DOHH2 (cell line): ENCODE results near the gene RAD51B.

Source experiments
- H3F3A ChIP-seq: fragments of 200-600 bp; sonication (generic), shearing (Covaris generic); 2 replicates; pipeline ENCODE4 v1.6.0; 2016; ENCODE audit warnings: antibody characterized with exemption, mild to moderate bottlenecking; ENCODE audit not compliant: control insufficient read depth, insufficient read depth
- H3K27ac ChIP-seq: fragments of 200-600 bp; sonication (generic); 2 replicates; pipeline ENCODE4 v1.5.1; 2014; ENCODE audit warnings: low read depth, mild to moderate bottlenecking, low read length, moderate library complexity
- H3K27me3 ChIP-seq: fragments of 200-600 bp; sonication (generic); 2 replicates; pipeline ENCODE4 v1.6.1; 2014; ENCODE audit warnings: mild to moderate bottlenecking, low read length, mixed read lengths; ENCODE audit not compliant: control insufficient read depth
- H3K36me3 ChIP-seq: fragments of 200-600 bp; sonication (generic); 2 replicates; pipeline ENCODE4 v1.6.1; 2014; ENCODE audit warnings: mild to moderate bottlenecking, low read length, moderate library complexity, mixed read lengths; ENCODE audit not compliant: control insufficient read depth
- H3K4me1 ChIP-seq: fragments of 200-600 bp; sonication (generic); 2 replicates; pipeline ENCODE4 v1.6.1; 2014; ENCODE audit warnings: mild to moderate bottlenecking, low read length, mixed read lengths; ENCODE audit not compliant: control insufficient read depth
- H3K4me2 ChIP-seq: fragments of 200-600 bp; sonication (generic); 2 replicates; pipeline ENCODE4 v1.6.0; 2014; ENCODE audit warnings: mild to moderate bottlenecking, low read length, moderate library complexity
- H3K4me3 ChIP-seq: fragments of 200-600 bp; sonication (generic); 2 replicates; pipeline ENCODE4 v1.5.1; 2014; ENCODE audit warnings: mild to moderate bottlenecking, low read length, mixed read lengths
- H3K79me2 ChIP-seq: fragments of 200-600 bp; sonication (generic); 2 replicates; pipeline ENCODE4 v1.6.1; 2014; ENCODE audit warnings: mild to moderate bottlenecking, low read length, mixed read lengths; ENCODE audit not compliant: control insufficient read depth
- H3K9me2 ChIP-seq: fragments of 200-600 bp; sonication (generic); replicated peaks from 2 replicates; pipeline ENCODE4 v1.6.1; 2014; ENCODE audit warnings: mild to moderate bottlenecking, low read length, mixed read lengths; ENCODE audit not compliant: control insufficient read depth
- H3K9me3 ChIP-seq: fragments of 200-600 bp; sonication (generic); 2 replicates; pipeline ENCODE4 v1.6.1; 2014; ENCODE audit warnings: antibody characterized with exemption, low read length, mixed read lengths; ENCODE audit not compliant: control insufficient read depth, insufficient read depth
- H4K20me1 ChIP-seq: fragments of 200-600 bp; sonication (generic); 2 replicates; pipeline ENCODE4 v1.6.0; 2014; ENCODE audit warnings: low read depth, mild to moderate bottlenecking, antibody characterized with exemption, low read length, moderate library complexity; ENCODE audit not compliant: control insufficient read depth, insufficient read depth
- EZH2phosphoT487 ChIP-seq: fragments of 200-600 bp; sonication (generic); IDR thresholded peaks from 2 replicates; pipeline ENCODE4 v1.6.1; 2017; ENCODE audit warnings: borderline replicate concordance, mild to moderate bottlenecking, antibody characterized with exemption, low read length, moderate library complexity, mixed read lengths
- TF ChIP-seq, protein P1 (sequence below): fragments of 200-600 bp; sonication (generic); IDR thresholded peaks from one replicate; pipeline ENCODE4 v1.5.1; 2014; ENCODE audit warnings: antibody characterized with exemption, mild to moderate bottlenecking, low read depth, low read length; ENCODE audit not compliant: poor library complexity, severe bottlenecking

RAD51B gene

DNA sequence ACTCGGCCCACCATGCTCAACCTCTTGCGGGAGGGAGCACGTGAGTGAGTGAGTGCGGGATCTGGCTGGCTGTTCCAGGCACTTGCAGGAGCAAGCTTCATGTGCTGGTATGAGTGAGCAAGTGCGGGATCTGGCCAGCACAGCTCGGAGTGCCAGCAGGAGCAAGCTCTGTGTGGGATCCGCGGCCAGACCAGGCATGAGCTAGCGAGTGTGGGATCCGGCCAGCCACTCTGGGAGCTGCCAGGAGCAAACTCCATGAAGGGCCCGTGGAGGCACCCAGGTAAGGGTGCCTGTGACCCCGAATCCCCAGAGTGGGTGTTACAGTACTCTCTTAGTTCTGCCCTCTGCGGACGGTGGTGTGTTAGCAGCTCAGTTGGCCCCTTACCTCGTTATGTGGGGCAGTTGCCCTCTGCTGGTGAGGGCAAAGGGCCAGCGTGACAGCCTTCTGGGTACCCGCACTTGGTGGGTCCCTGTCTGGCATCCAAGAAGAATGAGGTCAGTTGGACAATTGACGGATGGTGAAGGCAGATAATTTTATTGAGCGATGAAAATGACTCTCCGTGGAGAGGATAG lies 38.3 kb downstream of the RAD51B start:
- 0 out of 2 replicates have a peak, but pooled peaks cover 3% of the 10 kb centered on the region for H3F3A ChIP-seq
- no peak overlapping the region for H3K27ac ChIP-seq
- H3K79me2 ChIP-seq: no peaks in the 10 kb centered on the region
- no peak overlapping the region for H3K4me2 ChIP-seq
- no peak overlapping the region for H3K4me3 ChIP-seq
- H3K9me2 ChIP-seq: no peaks in the 10 kb centered on the region
- no peaks in the 10 kb centered on the region; the same call in 1 of the 2 replicates for H3K36me3 ChIP-seq
- H3K4me1 ChIP-seq: no peaks in the 10 kb centered on the region
- no peaks in the 10 kb centered on the region for H4K20me1 ChIP-seq
- TF ChIP-seq, protein P1, sequence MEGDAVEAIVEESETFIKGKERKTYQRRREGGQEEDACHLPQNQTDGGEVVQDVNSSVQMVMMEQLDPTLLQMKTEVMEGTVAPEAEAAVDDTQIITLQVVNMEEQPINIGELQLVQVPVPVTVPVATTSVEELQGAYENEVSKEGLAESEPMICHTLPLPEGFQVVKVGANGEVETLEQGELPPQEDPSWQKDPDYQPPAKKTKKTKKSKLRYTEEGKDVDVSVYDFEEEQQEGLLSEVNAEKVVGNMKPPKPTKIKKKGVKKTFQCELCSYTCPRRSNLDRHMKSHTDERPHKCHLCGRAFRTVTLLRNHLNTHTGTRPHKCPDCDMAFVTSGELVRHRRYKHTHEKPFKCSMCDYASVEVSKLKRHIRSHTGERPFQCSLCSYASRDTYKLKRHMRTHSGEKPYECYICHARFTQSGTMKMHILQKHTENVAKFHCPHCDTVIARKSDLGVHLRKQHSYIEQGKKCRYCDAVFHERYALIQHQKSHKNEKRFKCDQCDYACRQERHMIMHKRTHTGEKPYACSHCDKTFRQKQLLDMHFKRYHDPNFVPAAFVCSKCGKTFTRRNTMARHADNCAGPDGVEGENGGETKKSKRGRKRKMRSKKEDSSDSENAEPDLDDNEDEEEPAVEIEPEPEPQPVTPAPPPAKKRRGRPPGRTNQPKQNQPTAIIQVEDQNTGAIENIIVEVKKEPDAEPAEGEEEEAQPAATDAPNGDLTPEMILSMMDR: no peak
- no peak for TF ChIP-seq EZH2phosphoT487
- no peaks in the 10 kb centered on the region for H3K27me3 ChIP-seq
- no peaks in the 10 kb centered on the region for H3K9me3 ChIP-seq

DNA sequence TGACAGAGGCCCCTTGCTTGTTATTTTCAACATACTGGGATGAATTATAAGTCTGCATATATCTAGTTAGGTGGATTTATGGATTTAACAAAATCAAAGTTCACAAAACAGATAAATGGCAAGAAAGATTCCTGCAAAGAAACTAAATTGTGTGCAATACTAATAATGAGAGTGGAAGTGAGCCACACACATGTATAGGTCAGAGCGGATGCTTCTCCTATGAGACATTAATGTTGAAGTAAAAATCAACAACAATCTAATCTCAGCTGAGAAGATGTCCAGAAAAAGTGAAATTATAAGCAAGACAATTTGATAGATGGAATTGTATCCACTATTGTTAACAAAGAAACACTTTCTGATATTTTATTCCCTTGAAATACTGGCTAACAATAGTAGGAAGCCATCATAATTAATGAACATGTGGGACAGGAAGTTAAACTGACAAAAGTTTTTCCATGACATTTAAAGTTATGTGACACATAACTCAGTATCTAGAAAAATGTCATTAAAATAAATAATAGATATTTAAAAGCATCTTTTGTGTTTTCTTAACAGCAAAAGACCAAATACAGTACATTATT lies 39.7 kb downstream of the RAD51B start:
- no peaks in the 10 kb centered on the region for H3K9me2 ChIP-seq
- no peak overlapping the region for H3K4me2 ChIP-seq
- H3K9me3 ChIP-seq: no peaks in the 10 kb centered on the region
- no peaks in the 10 kb centered on the region for H3K4me1 ChIP-seq
- no peak overlapping the region for H3K4me3 ChIP-seq
- H4K20me1 ChIP-seq: no peaks in the 10 kb centered on the region
- TF ChIP-seq EZH2phosphoT487: no peak
- TF ChIP-seq, protein P1: no peak
- H3K27me3 ChIP-seq: no peaks in the 10 kb centered on the region
- H3K79me2 ChIP-seq: no peaks in the 10 kb centered on the region
- 0 out of 2 replicates have a peak, but pooled peaks cover 3% of the 10 kb centered on the region for H3F3A ChIP-seq
- H3K27ac ChIP-seq: no peak overlapping the region
- no peaks in the 10 kb centered on the region for H3K36me3 ChIP-seq

DNA sequence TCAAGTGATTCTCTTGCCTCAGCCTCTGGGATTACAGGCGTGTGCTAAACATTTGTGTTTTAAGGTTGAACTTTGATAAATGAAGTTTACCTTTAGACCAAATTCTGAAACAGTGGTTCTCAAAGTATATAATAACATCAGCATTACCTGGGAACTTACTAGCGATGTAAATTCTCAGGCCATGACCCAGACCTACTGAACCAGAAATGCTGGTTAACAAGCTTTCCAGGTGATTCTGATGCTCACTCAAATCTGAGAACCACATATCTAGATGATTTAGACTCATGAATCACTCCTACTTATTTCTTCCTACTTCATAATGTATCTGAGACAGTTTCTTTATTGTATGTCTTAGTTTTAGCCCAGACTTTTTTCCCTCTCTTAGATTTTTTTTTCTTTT lies 43.6 kb downstream of the RAD51B start:
- H3K4me3 ChIP-seq: no peak overlapping the region
- H3K79me2 ChIP-seq: no peaks in the 10 kb centered on the region
- 0 out of 2 replicates have a peak, but pooled peaks cover 3% of the 10 kb centered on the region for H3F3A ChIP-seq
- H3K36me3 ChIP-seq: peaks cover 22% of the 10 kb centered on the region
- no peak overlapping the region for H3K4me2 ChIP-seq
- H4K20me1 ChIP-seq: no peaks in the 10 kb centered on the region
- no peaks in the 10 kb centered on the region for H3K27me3 ChIP-seq
- H3K4me1 ChIP-seq: no peaks in the 10 kb centered on the region
- no peaks in the 10 kb centered on the region for H3K9me2 ChIP-seq
- H3K27ac ChIP-seq: no peak overlapping the region
- TF ChIP-seq, protein P1: no peak
- TF ChIP-seq EZH2phosphoT487: no peak
- H3K9me3 ChIP-seq: no peaks in the 10 kb centered on the region
